ENCODE measurements around the gene ACAD9. TPM values are rescaled to one million over a fixed set of nuclear protein-coding genes. Genes with fewer than 3 reads are reported as not detected.

The ACAD9 gene
- total RNA-seq, 2 donors from 2014 or later = 32.0 to 55.1 TPM

DNA sequence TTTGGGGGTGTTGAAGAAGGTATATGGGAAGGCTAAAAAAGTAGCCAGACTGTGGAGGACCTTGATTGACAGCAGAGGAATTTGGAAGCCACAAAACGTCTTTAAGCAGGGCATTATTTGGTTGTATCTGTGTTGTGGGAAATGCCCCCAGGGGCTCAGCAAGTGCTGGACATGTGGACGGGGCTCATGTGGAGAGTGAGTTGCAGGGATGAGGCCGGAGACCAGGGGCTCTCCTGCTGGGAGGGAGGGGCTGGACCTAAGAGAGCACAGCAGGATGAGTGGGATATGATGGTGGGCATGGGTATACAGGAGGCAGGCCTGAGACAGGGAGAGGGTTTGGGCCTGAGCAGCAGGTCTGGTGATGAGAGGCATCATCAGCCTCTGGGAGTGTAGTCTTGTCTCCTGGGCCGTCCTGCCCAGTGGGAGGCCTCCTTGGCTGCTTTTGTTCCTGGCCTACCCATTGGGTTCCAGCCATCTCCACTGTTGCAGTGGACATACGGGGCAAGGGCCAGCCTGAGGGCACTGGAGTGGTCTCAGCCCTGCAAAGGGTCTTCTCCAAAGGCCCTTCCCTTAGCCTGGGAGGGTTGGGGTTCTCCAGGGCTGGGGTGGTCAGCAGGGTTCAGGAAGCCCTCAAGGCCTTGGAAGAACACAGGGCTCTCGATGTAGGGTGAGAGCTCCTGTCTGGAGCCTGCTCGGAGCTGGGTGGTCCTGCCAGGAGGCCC, 27.5 kb downstream of the ACAD9 start:
- Histone ChIP-seq H3K36me3 (peaks cover 8% of the 10 kb centered on the region), H3K9ac (ENCODE audit: low read depth in 2 of 2, low read length in 2 of 2) (no peak overlapping the region)
- intact Hi-C loops (cut with DNase I) = loop anchor here (10.0 kb wide), 1 partner anchor 228 kb away; no protein-coding TSS in a partner anchor

DNA sequence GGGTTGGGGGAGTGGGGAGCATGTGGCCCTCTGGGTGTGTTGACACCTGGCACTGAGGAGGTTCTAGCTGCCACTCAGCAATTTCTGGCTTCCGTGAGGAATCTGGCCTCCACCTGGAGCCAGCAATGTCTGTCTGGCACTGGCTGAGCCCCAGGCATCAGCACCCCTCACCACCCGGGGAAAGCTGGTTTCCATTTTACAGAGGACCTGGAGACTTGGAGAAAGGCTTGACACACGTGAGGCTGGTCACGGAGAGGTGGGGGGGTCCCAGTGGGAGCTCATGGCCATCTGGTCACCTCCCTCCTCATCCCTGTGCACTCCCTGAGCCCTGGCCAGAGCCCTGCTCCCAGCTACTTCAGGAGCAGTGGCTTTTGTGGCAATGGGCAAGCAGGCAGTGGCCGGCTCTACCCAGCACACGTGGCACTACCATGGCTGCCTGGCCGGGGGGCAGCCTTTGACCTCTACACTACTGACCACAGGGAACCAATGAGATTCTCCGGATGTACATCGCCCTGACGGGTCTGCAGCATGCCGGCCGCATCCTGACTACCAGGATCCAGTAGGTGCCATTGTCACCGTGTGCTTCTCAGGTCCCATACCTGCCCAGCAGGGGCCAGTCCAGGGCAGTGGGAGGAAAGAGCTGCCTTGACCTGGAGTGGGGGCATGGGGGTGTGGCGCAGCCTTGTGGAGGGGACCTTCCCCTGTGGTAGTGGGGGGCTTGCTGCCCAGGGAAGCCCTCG, 28.5 kb downstream of the ACAD9 start:
- no peaks in the 10 kb centered on the region for H3K27me3 ChIP-seq
- H3K9me3 ChIP-seq = no peaks in the 10 kb centered on the region
- H3K4me1 ChIP-seq = no peaks in the 10 kb centered on the region
- DNase-seq = no peak
- H3K36me3 ChIP-seq = peaks cover 14% of the 10 kb centered on the region
- TF ChIP-seq, protein P1, sequence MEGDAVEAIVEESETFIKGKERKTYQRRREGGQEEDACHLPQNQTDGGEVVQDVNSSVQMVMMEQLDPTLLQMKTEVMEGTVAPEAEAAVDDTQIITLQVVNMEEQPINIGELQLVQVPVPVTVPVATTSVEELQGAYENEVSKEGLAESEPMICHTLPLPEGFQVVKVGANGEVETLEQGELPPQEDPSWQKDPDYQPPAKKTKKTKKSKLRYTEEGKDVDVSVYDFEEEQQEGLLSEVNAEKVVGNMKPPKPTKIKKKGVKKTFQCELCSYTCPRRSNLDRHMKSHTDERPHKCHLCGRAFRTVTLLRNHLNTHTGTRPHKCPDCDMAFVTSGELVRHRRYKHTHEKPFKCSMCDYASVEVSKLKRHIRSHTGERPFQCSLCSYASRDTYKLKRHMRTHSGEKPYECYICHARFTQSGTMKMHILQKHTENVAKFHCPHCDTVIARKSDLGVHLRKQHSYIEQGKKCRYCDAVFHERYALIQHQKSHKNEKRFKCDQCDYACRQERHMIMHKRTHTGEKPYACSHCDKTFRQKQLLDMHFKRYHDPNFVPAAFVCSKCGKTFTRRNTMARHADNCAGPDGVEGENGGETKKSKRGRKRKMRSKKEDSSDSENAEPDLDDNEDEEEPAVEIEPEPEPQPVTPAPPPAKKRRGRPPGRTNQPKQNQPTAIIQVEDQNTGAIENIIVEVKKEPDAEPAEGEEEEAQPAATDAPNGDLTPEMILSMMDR (IDR thresholded peaks at IDR 0.05) = no peak
- H3K27ac ChIP-seq = no peak overlapping the region
- intact Hi-C loops (cut with DNase I) = loop anchor here (10.0 kb wide), 1 partner anchor 227 kb away; no protein-coding TSS in a partner anchor
- no peak overlapping the region for H3K4me3 ChIP-seq
- H3K9ac ChIP-seq (ENCODE audit: low read depth in 2 of 2, low read length in 2 of 2) = no peak overlapping the region

More for the DNA sequence above, 27.5 kb downstream of the ACAD9 start:
- Histone ChIP-seq H3K4me1 (no peaks in the 10 kb centered on the region), H3K27me3 (no peaks in the 10 kb centered on the region), H3K9me3 (no peaks in the 10 kb centered on the region), H3K4me3 (no peak overlapping the region), H3K27ac (no peak overlapping the region)
- DNase-seq = no peak
- TF ChIP-seq, protein P1 (IDR thresholded peaks at IDR 0.05) = no peak

DNA sequence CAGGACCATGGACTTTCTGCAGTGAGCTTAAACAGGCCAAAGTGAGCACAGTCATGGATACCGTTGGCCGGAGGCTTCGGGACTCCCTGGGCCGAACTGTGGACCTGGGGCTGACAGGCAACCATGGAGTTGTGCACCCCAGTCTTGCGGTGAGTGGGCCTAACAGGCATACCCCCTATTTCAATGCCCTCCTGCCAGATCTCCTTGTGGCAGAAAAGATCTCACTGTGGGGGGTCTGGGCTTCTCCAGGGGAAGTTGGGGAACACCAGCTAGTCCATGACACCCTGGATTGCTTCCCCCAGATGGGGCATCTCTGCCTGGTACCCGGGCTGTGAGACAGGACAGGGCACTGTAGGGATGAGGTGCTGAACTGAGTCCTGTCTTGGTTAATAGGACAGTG, 29.5 kb downstream of the ACAD9 start:
- no peak for DNase-seq
- intact Hi-C loops (cut with DNase I) = loop anchor here (10.0 kb wide), 1 partner anchor 226 kb away; no protein-coding TSS in a partner anchor
- no peak overlapping the region for H3K4me3 ChIP-seq
- H3K27ac ChIP-seq = no peak overlapping the region
- no peaks in the 10 kb centered on the region for H3K27me3 ChIP-seq
- peaks cover 14% of the 10 kb centered on the region for H3K36me3 ChIP-seq
- H3K4me1 ChIP-seq = no peaks in the 10 kb centered on the region
- no peak overlapping the region for H3K9ac ChIP-seq (ENCODE audit: low read depth in 2 of 2, low read length in 2 of 2)
- TF ChIP-seq, protein P1 (IDR thresholded peaks at IDR 0.05) = no peak
- no peaks in the 10 kb centered on the region for H3K9me3 ChIP-seq

DNA sequence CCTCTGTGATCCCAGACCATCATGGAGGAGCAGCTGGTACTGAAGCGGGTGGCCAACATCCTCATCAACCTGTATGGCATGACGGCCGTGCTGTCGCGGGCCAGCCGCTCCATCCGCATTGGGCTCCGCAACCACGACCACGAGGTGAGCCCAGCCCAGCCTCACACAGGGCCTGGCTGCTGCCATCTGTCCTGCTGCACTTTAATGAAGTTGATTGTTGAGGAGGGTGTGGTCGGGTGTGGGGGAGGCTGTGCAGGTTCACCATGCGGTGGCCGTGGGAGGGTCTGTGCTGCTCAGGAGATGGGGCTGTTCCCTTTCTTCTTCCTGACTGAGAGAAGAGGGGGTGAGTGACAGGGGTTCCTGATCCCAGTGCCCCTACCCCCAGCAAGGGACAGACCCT, 30.6 kb downstream of the ACAD9 start:
- no peaks in the 10 kb centered on the region for H3K4me1 ChIP-seq
- H3K36me3 ChIP-seq = peaks cover 9% of the 10 kb centered on the region
- H3K27me3 ChIP-seq = no peaks in the 10 kb centered on the region
- intact Hi-C loops (cut with DNase I) = no loop called here
- no peak overlapping the region for H3K27ac ChIP-seq
- H3K9ac ChIP-seq (ENCODE audit: low read depth in 2 of 2, low read length in 2 of 2) = no peak overlapping the region
- no peak for DNase-seq
- H3K4me3 ChIP-seq = no peak overlapping the region
- H3K9me3 ChIP-seq = no peaks in the 10 kb centered on the region
- TF ChIP-seq, protein P1 (IDR thresholded peaks at IDR 0.05) = no peak

DNA sequence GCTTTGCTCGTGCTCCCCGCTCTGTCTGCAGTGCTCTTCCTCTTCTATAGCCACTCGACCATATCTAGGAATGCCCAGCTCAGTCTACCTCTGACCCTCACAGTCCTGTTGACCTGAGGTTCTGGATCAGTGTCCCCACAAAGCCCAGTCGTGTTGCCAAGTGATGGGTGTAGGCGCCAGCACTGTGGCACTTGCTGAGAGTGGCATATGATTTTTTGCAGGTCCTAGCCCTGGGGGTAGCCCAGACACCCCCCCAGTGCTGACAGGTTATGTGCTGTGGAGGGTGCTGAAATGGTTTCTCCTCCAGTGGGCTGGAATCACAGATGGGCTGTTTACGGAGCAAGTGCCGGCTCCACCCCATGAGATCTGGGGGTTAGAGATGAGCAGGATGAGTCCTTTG, 32.5 kb downstream of the ACAD9 start:
- Histone ChIP-seq H3K9ac (ENCODE audit: low read depth in 2 of 2, low read length in 2 of 2) (no peak overlapping the region), H3K4me3 (no peak overlapping the region), H3K27ac (no peak overlapping the region), H3K4me1 (no peaks in the 10 kb centered on the region), H3K27me3 (no peaks in the 10 kb centered on the region), H3K36me3 (peaks cover 9% of the 10 kb centered on the region), H3K9me3 (no peaks in the 10 kb centered on the region)
- intact Hi-C loops (cut with DNase I) = no loop called here
- no peak for DNase-seq
- TF ChIP-seq, protein P1 (IDR thresholded peaks at IDR 0.05) = no peak
